IPS-18c (cell line): ENCODE data around the gene DDX49.
A peak's percentile ranks its signal among the peaks of the same experiment; 100 is the strongest.

ENCODE experiments used
- H3K4me3 ChIP-seq: 2 replicates; pipeline ENCODE4 v1.7.0; 2013; ENCODE audit warnings: low read depth, mild to moderate bottlenecking, low read length, moderate library complexity; ENCODE audit not compliant: insufficient read depth
- H3K9me3 ChIP-seq: one replicate; pipeline ENCODE4 v1.6.1; 2013; ENCODE audit warnings: mild to moderate bottlenecking, low read length, moderate library complexity; ENCODE audit not compliant: control insufficient read depth, insufficient read depth

DDX49 gene

GRCh38 chr19:18928018-18928805 is 8.7 kb downstream of the DDX49 start:
- Histone ChIP-seq H3K4me3 (no peak overlapping the region), H3K9me3 (no peaks in the 10 kb centered on the region)

- H3K9me3 ChIP-seq = no peaks in the 10 kb centered on the region
These were observed 9.8 kb downstream of the DDX49 start for GRCh38 chr19:18929311-18929710.

GRCh38 chr19:18931316-18932162 is 12.0 kb downstream of the DDX49 start:
- Histone ChIP-seq H3K9me3 (no peaks in the 10 kb centered on the region), H3K4me3 (no peak overlapping the region)

More at GRCh38 chr19:18929311-18929710, 9.8 kb downstream of the DDX49 start:
- H3K4me3 ChIP-seq = no peak overlapping the region

- Histone ChIP-seq H3K9me3 (no peaks in the 10 kb centered on the region), H3K4me3 (peak overlapping the region; percentile 39)
These were observed 12.8 kb downstream of the DDX49 start for GRCh38 chr19:18932216-18932841.

- Histone ChIP-seq H3K4me3 (peak overlapping the region; percentile 50; the same call in 1 of the 2 replicates), H3K9me3 (no peaks in the 10 kb centered on the region)
These were observed 13.8 kb downstream of the DDX49 start for GRCh38 chr19:18933297-18933696.

- Histone ChIP-seq H3K4me3 (peak overlapping the region; percentile 60; the same call in 1 of the 2 replicates), H3K9me3 (no peaks in the 10 kb centered on the region)
These were observed 19.6 kb downstream of the DDX49 start for GRCh38 chr19:18939163-18939562.

- H3K9me3 ChIP-seq = no peaks in the 10 kb centered on the region
These were observed 20.6 kb downstream of the DDX49 start for GRCh38 chr19:18939922-18940768.

GRCh38 chr19:18940769-18941627 is 21.5 kb downstream of the DDX49 start, which contains the start of gene HOMER3:
TSS of gene HOMER3 (minus strand) at chr19:18941217. CDS start at chr19:18938982, 2,235 bp downstream.
- peak within 1 kb of the TSS; percentile 60 for H3K4me3 ChIP-seq
- H3K9me3 ChIP-seq = no peaks in the 10 kb centered on the region

More at GRCh38 chr19:18939922-18940768, 20.6 kb downstream of the DDX49 start:
- H3K4me3 ChIP-seq = peak overlapping the region; percentile 60

- H3K4me3 ChIP-seq = peak overlapping the region; percentile 21; the same call in 1 of the 2 replicates
These were observed 22.3 kb downstream of the DDX49 start for GRCh38 chr19:18941628-18942354.

GRCh38 chr19:18942692-18943091 is 23.2 kb downstream of the DDX49 start:
- H3K4me3 ChIP-seq = no peak overlapping the region

More at GRCh38 chr19:18941628-18942354, 22.3 kb downstream of the DDX49 start:
- H3K9me3 ChIP-seq = no peaks in the 10 kb centered on the region

GRCh38 chr19:18943465-18943864 is 23.9 kb downstream of the DDX49 start:
- Histone ChIP-seq H3K4me3 (no peak overlapping the region), H3K9me3 (no peaks in the 10 kb centered on the region)

More at GRCh38 chr19:18942692-18943091, 23.2 kb downstream of the DDX49 start:
- H3K9me3 ChIP-seq = no peaks in the 10 kb centered on the region

- Histone ChIP-seq H3K4me3 (no peak overlapping the region), H3K9me3 (no peaks in the 10 kb centered on the region)
These were observed 25.8 kb downstream of the DDX49 start for GRCh38 chr19:18945297-18945696.

- Histone ChIP-seq H3K4me3 (no peak overlapping the region), H3K9me3 (no peaks in the 10 kb centered on the region)
These were observed 26.8 kb downstream of the DDX49 start for GRCh38 chr19:18946335-18946734.

- Histone ChIP-seq H3K4me3 (no peak overlapping the region), H3K9me3 (no peaks in the 10 kb centered on the region)
These were observed 27.4 kb downstream of the DDX49 start for GRCh38 chr19:18946918-18947317.
